ENCODE results near the gene SCAANT1. TPM values are rescaled to one million over a fixed set of nuclear protein-coding genes. Genes with fewer than 3 reads are reported as not detected.

Gene SCAANT1
- total and polyA plus RNA-seq, 2 of the 8 experiments (the other 6 are each of a cell fraction or from before 2014, with no cell fraction given), result not detected

DNA sequence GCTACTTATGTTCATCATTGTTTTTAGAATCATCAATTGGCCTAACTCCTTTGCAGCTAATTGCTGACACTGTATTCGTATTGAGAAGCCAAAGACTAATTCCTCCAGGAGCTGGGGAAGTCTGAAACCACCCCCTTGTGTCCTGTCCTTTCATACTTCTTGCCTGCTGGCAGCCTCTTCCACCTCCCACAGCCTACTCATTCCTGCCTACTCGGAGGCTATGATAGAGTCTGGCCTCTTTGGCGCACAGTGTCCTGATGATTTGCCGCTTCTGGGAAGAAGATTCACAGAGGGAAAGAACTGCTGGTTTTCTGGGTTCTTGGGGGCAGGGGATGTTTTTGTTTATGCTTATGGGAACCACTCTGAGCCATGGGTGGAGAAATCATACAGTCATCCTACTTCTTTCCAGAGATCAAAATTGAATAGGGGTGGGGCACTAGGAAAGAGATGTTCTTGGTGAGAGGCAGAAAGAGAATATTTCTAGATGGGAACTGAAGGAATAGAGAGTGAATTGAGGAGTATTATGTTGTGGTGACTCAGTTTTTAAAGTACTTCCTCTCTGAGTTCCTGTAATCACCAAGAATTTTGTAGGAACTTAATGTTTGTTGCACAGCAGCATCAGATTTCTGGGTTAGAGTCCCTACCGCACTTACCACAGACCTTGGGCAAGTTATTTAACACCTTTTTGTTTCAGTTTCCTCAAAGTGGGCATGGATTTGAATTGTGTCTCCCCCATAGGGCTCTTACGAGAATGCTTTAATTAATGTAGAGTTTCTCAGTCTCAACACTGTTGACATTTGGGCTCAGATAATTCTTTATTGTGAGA is 22.1 kb upstream of the SCAANT1 start:
- no peak overlapping the region for H3K4ac ChIP-seq (replicated peaks; ENCODE audit: insufficient read length, low read depth, low read length)
- no peak overlapping the region for H4K91ac ChIP-seq (replicated peaks; ENCODE audit: insufficient read length, low read length)
- H2BK12ac ChIP-seq (ENCODE audit: low read depth, low read length), result no peak overlapping the region
- H3K4me3 ChIP-seq (ENCODE audit: extremely low read depth in 1 of 4, insufficient read depth in 2 of 4, low read depth in 3 of 4, low read length in 4 of 4), result no peak overlapping the region
- DNase-seq (ENCODE audit: low read depth in 1 of 2, low spot score in 2 of 2) (no peak), FAIRE-seq (no peak)
- H3K9ac ChIP-seq (replicated peaks in 1 of 4; ENCODE audit: extremely low read depth in 1 of 4, low read depth in 3 of 4, low read length in 3 of 4), result no peak overlapping the region; a peak in 1 of 7 replicates
- H3K23me2 ChIP-seq (ENCODE audit: low read depth, low read length), result no peaks in the 10 kb centered on the region
- no peak overlapping the region for H2AFZ ChIP-seq (ENCODE audit: low read length)
- no peak overlapping the region for H3K23ac ChIP-seq (ENCODE audit: insufficient read length)
- H2BK15ac ChIP-seq (ENCODE audit: low read length), result no peak overlapping the region
- no peak overlapping the region for H2BK5ac ChIP-seq (ENCODE audit: low read depth, low read length)
- 84% methylated on average over 6 of the region's 6 CpGs; no CpG with 5 or more reads in 1 of the 2 experiments for WGBS, 2 experiments (ENCODE audit: extremely low coverage in 1 of 2, insufficient coverage in 1 of 2, insufficient read length in 1 of 2, insufficient replicate concordance in 2 of 2, low coverage in 1 of 2, low lambda C conversion rate in 2 of 2, missing lambda C conversion rate in 1 of 2)
- H3K14ac ChIP-seq (ENCODE audit: insufficient read length), result no peak overlapping the region
- no peak overlapping the region for H2BK120ac ChIP-seq (replicated peaks; ENCODE audit: low read depth, low read length)
- H3K4me2 ChIP-seq (ENCODE audit: insufficient read depth in 1 of 2, low read depth in 2 of 2, low read length in 2 of 2), result no peak overlapping the region
- H3K4me1 ChIP-seq (replicated peaks in 1 of 4; ENCODE audit: control insufficient read depth in 3 of 4, insufficient read depth in 4 of 4, low read length in 3 of 4), result peaks cover 0 to 7% (median 6%) of the 10 kb centered on the region in 4 experiments; a peak in 3 of 7 replicates
- no peak overlapping the region for H4K8ac ChIP-seq (ENCODE audit: extremely low read depth, insufficient read depth, low read length)
- H4K5ac ChIP-seq (ENCODE audit: insufficient read length, low read depth, low read length), result no peak overlapping the region
- H3K79me2 ChIP-seq (ENCODE audit: control insufficient read depth in 1 of 2, insufficient read depth in 2 of 2, low read length in 2 of 2), result peaks cover 0 to 14% of the 10 kb centered on the region in 2 experiments; a peak in 2 of 4 replicates
- H2BK20ac ChIP-seq (ENCODE audit: low read length), result no peak overlapping the region
- H3K9me3 ChIP-seq (ENCODE audit: insufficient read depth in 2 of 2, low read depth in 1 of 2, low read length in 1 of 2), result no peaks in the 10 kb centered on the region
- H3K79me1 ChIP-seq (ENCODE audit: low read depth, low read length), result no peaks in the 10 kb centered on the region
- no peak overlapping the region for H2AK5ac ChIP-seq (ENCODE audit: low read depth, low read length)
- no peak overlapping the region for H3K27ac ChIP-seq (ENCODE audit: low read depth, low read length)
- H3K18ac ChIP-seq (ENCODE audit: extremely low read depth, low read length), result no peak overlapping the region; the same call in 1 of the 2 replicates
- H3K36me3 ChIP-seq (ENCODE audit: control insufficient read depth in 2 of 4, insufficient read depth in 4 of 4, low read length in 3 of 4), result no peaks in the 10 kb centered on the region
- ChIA-PET CTCF (ENCODE audit: partially characterized antibody) (interaction anchor here (0.7 to 1.8 kb wide), 3 partner anchors 13 to 60 kb away, joined by 3 to 5 read pairs (median 4); no protein-coding TSS in a partner anchor), POLR2A (ENCODE audit: partially characterized antibody) (interaction anchor here (1.4 kb wide), 1 partner anchor 9 kb away, joined by 4 read pairs; no protein-coding TSS in a partner anchor)
- H4K20me1 ChIP-seq (replicated peaks in 1 of 2; ENCODE audit: control insufficient read depth in 1 of 2, insufficient read depth in 2 of 2, low read length in 2 of 2), result peaks cover 2% of the 10 kb centered on the region in 2 experiments
- H3K27me3 ChIP-seq (replicated peaks in 1 of 4; ENCODE audit: control insufficient read depth in 3 of 4, extremely low read depth in 1 of 4, insufficient read depth in 3 of 4, low read length in 3 of 4), result no peaks in the 10 kb centered on the region
- H3K56ac ChIP-seq (replicated peaks; ENCODE audit: insufficient read length, low read depth, low read length), result no peak overlapping the region
- TF ChIP-seq SAP30 (IDR thresholded peaks at IDR 0.05; ENCODE audit: insufficient read depth, insufficient replicate concordance, low read length) (no peak), EZH2 (IDR thresholded peaks at IDR 0.05; ENCODE audit: low read depth, low read length, severe bottlenecking) (no peak), CHD2 (IDR thresholded peaks at IDR 0.05; ENCODE audit: low read length) (no peak), NRF1 (IDR thresholded peaks at IDR 0.05; ENCODE audit: low read depth, low read length) (no peak), BRCA1 (IDR thresholded peaks at IDR 0.05; ENCODE audit: low read depth, low read length) (no peak), CTCF (IDR thresholded peaks at IDR 0.05; ENCODE audit: control extremely low read depth in 1 of 3, insufficient read depth in 1 of 3, low read depth in 1 of 3, low read length in 3 of 3) (no peak), CREB1 (IDR thresholded peaks at IDR 0.05) (no peak), TEAD4 (IDR thresholded peaks at IDR 0.05; ENCODE audit: low read depth, low read length) (no peak)
- TF ChIP-seq, protein P1, sequence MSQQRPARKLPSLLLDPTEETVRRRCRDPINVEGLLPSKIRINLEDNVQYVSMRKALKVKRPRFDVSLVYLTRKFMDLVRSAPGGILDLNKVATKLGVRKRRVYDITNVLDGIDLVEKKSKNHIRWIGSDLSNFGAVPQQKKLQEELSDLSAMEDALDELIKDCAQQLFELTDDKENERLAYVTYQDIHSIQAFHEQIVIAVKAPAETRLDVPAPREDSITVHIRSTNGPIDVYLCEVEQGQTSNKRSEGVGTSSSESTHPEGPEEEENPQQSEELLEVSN (IDR thresholded peaks at IDR 0.05), result no peak
